Measurements from ENCODE around the gene TLK2. TPM values are rescaled to one million over a fixed set of nuclear protein-coding genes. Genes with fewer than 3 reads are reported as not detected.

TLK2 gene
- total and polyA plus RNA-seq, 9 donors = 23.4 to 50.2 (median 35.7) TPM

DNA sequence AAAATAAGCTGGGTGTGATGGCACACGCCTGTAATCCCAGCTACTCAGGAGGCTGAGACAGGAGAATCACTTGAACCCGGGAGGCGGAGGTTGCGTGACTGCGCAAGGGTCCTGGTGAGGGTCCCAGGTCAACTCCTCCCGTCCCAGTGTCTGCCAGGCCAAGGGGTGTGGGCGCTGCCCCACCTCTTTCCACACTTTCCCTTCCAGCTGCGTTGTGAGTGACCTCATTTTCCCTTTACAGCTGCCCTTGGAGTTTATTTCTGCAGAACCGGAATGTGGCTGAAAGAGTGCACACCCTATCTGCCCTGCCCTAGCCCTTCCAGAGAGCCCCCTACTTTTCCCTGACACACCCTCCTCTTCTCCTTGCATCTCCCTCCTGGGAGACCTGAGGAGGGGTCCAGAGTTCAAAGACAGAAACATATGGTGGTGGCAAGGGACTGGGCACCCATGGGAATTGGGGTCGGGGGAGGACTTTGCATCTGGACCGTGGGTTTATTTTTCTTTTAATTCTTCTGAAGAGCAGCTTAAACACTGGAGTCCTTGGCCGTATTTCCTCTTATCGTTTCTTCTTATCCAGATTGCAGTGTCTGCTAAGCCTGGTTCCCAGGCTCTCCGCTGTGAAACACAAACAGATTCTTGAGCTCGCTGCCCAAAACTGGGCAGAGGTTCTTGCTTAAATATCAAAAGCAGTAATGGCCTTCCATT, 169.8 kb downstream of the TLK2 start:
- Histone ChIP-seq H3K27ac (peak overlapping the region; percentile 18 to 54), H3K4me3 (no peak overlapping the region), H3K4me1 (ENCODE audit: insufficient read depth) (peaks cover 15% of the 10 kb centered on the region), H3K36me3 (no peaks in the 10 kb centered on the region), H3K27me3 (no peaks in the 10 kb centered on the region), H3K9me3 (no peaks in the 10 kb centered on the region)
- TF ChIP-seq EP300 (IDR thresholded peaks at IDR 0.05) (no peak), POLR2A (IDR thresholded peaks at IDR 0.05) (no peak)
- TF ChIP-seq, protein P1, sequence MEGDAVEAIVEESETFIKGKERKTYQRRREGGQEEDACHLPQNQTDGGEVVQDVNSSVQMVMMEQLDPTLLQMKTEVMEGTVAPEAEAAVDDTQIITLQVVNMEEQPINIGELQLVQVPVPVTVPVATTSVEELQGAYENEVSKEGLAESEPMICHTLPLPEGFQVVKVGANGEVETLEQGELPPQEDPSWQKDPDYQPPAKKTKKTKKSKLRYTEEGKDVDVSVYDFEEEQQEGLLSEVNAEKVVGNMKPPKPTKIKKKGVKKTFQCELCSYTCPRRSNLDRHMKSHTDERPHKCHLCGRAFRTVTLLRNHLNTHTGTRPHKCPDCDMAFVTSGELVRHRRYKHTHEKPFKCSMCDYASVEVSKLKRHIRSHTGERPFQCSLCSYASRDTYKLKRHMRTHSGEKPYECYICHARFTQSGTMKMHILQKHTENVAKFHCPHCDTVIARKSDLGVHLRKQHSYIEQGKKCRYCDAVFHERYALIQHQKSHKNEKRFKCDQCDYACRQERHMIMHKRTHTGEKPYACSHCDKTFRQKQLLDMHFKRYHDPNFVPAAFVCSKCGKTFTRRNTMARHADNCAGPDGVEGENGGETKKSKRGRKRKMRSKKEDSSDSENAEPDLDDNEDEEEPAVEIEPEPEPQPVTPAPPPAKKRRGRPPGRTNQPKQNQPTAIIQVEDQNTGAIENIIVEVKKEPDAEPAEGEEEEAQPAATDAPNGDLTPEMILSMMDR (IDR thresholded peaks at IDR 0.05) = no peak
- intact Hi-C loops (cut with DNase I) = no loop called here
- 16 to 30% (median 24%) methylated on average over 15 of the region's 15 CpGs for WGBS, 3 donors
- peak in 1 of 5 donors; percentile 57 for DNase-seq

DNA sequence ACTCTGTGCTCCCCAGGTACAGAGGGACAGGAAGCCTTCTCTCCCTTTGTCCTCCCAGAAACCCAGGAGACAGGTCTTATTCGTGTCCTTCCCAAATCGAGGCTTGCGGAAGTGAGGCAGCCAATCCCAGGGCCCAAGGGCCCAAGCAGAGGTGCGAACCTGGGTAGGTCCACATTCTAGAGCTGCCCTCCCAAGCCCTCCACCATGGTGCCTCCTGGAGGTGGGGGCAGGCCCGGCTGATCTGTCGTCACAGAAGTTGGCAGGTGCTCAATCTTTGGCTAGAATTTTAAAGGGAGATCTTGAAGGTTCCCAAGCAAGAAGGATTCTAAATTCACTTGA, 170.3 kb downstream of the TLK2 start:
- TF ChIP-seq POLR2A (IDR thresholded peaks at IDR 0.05) = no peak
- H3K36me3 ChIP-seq = no peaks in the 10 kb centered on the region
- no peak overlapping the region for H3K4me3 ChIP-seq
- intact Hi-C loops (cut with DNase I) = no loop called here
- H3K27ac ChIP-seq = peak overlapping the region in 1 of 2 donors; percentile 54
- peak in 1 of 5 donors; percentile 49 for DNase-seq
- H3K27me3 ChIP-seq = no peaks in the 10 kb centered on the region
- no peaks in the 10 kb centered on the region for H3K9me3 ChIP-seq
- H3K4me1 ChIP-seq (ENCODE audit: insufficient read depth) = peaks cover 19% of the 10 kb centered on the region
- 43 to 64% (median 51%) methylated on average over 6 of the region's 6 CpGs for WGBS, 3 donors

DNA sequence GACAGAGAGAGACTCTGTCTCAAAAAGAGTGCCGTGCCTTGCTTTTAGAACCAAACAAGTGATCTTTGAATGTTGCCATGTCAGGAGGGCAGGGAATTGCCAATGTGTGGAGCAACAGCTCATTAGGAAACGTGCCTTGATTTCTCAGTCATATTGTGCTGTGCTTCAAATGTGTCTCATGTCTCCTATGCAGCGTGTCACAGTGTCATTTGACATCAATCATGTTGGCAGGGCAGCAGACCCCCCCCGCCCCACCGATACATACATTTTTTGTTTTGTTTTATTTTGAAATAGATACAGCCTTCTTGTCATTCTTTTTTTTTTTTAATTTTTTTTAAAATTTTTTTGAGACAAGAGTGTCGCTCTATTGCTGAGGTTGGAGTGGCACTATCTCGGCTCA, 170.9 kb downstream of the TLK2 start:
- peak overlapping the region in 1 of 2 donors; percentile 54 for H3K27ac ChIP-seq
- DNase-seq = peak in 1 of 5 donors; percentile 25
- H3K27me3 ChIP-seq = no peaks in the 10 kb centered on the region
- intact Hi-C loops (cut with DNase I) = no loop called here
- H3K4me1 ChIP-seq (ENCODE audit: insufficient read depth) = peaks cover 26% of the 10 kb centered on the region
- H3K36me3 ChIP-seq = no peaks in the 10 kb centered on the region
- no peak overlapping the region for H3K4me3 ChIP-seq
- TF ChIP-seq POLR2A (IDR thresholded peaks at IDR 0.05) (no peak), EP300 (IDR thresholded peaks at IDR 0.05) (no peak)
- TF ChIP-seq, protein P1 (IDR thresholded peaks at IDR 0.05) = no peak
- no peaks in the 10 kb centered on the region for H3K9me3 ChIP-seq
- 92 to 96% (median 95%) methylated on average over 7 of the region's 7 CpGs for WGBS, 3 donors

DNA sequence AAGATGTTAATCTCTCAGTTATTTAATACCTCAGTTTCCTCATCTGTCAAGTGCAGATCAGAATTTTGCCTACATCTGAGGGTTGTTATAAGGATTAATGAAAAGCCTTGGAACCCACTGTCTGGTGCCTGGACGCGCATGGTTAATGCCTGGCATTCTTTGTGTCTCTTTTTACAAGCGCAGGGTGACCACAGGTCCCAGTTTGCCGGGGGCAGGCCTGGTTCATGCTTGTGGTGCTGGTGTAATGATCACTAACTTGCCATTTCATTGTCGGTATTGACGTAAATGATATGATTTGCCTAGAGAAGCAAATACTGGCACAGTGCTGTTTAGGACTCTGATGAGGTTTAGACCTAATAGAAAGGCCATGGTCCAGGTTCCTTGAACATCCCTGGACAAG, 172.0 kb downstream of the TLK2 start:
- Histone ChIP-seq H3K27ac (no peak overlapping the region), H3K9me3 (no peaks in the 10 kb centered on the region), H3K4me3 (no peak overlapping the region), H3K4me1 (ENCODE audit: insufficient read depth) (peaks cover 28% of the 10 kb centered on the region), H3K36me3 (no peaks in the 10 kb centered on the region), H3K27me3 (no peaks in the 10 kb centered on the region)
- TF ChIP-seq, protein P1 (IDR thresholded peaks at IDR 0.05) = no peak
- no peak for TF ChIP-seq EP300 (IDR thresholded peaks at IDR 0.05)
- no peak for TF ChIP-seq POLR2A (IDR thresholded peaks at IDR 0.05)
- intact Hi-C loops (cut with DNase I) = no loop called here
- WGBS, 3 donors = 92 to 94% (median 94%) methylated on average over 6 of the region's 6 CpGs
- DNase-seq = peak in 1 of 5 donors; percentile 21

DNA sequence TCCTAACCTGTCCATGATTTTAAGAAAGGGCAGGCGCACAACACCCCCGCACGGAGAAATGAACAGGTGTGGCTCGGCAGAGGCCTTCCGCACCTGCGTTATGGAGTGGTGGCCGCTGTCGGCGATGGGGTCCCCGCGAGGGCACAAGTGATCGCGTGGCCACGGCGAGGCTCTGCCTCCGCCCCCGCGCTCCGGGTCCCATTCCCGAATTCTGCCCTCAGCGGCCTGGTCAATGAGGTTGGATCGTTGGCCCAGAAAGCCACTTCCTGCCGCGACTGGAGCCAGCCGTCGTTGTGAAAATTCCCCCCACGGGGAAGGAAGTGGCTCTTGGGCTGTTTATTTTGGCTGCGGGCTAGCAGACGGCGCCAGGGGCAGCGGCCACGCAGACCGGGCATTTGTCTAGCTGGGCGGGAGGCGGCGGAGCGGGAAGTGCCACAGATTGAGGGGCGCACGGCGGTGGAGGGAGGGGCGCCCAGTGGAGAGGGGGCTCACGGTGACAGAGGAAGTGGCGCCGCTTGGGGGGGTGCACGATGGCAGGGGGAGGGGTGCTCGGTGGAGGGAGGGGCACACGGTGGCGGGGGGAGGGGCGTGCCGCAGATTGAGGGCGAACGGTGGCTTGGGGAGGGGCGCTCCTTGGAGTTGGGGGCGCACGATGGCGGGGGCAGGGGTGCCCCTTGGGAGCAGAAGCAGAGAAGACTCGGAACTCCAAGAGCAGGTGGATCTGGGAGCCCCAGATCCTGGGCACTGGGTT, 173.8 kb downstream of the TLK2 start:
- TF ChIP-seq EP300 (IDR thresholded peaks at IDR 0.05) (no peak), POLR2A (IDR thresholded peaks at IDR 0.05) (peak; percentile 8)
- peak in 4 of 5 donors; percentile 48 to 69 (median 66) for DNase-seq

More for the DNA sequence above, 173.8 kb downstream of the TLK2 start:
- intact Hi-C loops (cut with DNase I) = no loop called here
- no peaks in the 10 kb centered on the region for H3K27me3 ChIP-seq
- no peaks in the 10 kb centered on the region for H3K9me3 ChIP-seq
- peaks cover 31% of the 10 kb centered on the region for H3K4me1 ChIP-seq (ENCODE audit: insufficient read depth)
- H3K36me3 ChIP-seq = no peaks in the 10 kb centered on the region
- H3K4me3 ChIP-seq = peak overlapping the region; percentile 31
- WGBS, 3 donors = 11 to 12% (median 12%) methylated on average over 53 to 57 of the region's 57 CpGs
- peak overlapping the region in 1 of 2 donors; percentile 49 for H3K27ac ChIP-seq
